ENCODE measurements around the gene TPR. TPM values are rescaled to one million over a fixed set of nuclear protein-coding genes. Genes with fewer than 3 reads are reported as not detected.

Gene TPR
- total RNA-seq, 4 donors from 2014 or later, result 76.3 to 108 (median 87.6) TPM

GRCh38 chr1:186289943-186290545 is 85.0 kb downstream of the TPR start:
- no peak for DNase-seq (ENCODE audit: low spot score in 2 of 2)
- Histone ChIP-seq H3K9me3 (no peaks in the 10 kb centered on the region), H3K4me3 (no peak overlapping the region), H3K27ac (no peak overlapping the region), H3K36me3 (no peaks in the 10 kb centered on the region), H3K4me1 (peaks cover 0 to 6% (median 0%) of the 10 kb centered on the region in 4 donors), H3K27me3 (no peaks in the 10 kb centered on the region)
- WGBS, 2 donors, result 90 to 94% methylated on average over 4 of the region's 4 CpGs
- TF ChIP-seq EP300 (IDR thresholded peaks at IDR 0.05), result no peak

GRCh38 chr1:186286615-186287315 is 88.3 kb downstream of the TPR start:
- peaks cover 0 to 6% (median 0%) of the 10 kb centered on the region in 4 donors for H3K4me1 ChIP-seq
- no peak overlapping the region for H3K27ac ChIP-seq
- WGBS, 2 donors, result 57 to 67% methylated on average over 7 of the region's 7 CpGs
- no peak for TF ChIP-seq CTCF (IDR thresholded peaks at IDR 0.05)
- no peak for TF ChIP-seq POLR2A (IDR thresholded peaks at IDR 0.05)
- TF ChIP-seq EP300 (IDR thresholded peaks at IDR 0.05), result no peak
- no peak overlapping the region for H3K4me3 ChIP-seq
- H3K36me3 ChIP-seq, result no peaks in the 10 kb centered on the region
- H3K9me3 ChIP-seq, result no peaks in the 10 kb centered on the region
- DNase-seq (ENCODE audit: low spot score in 2 of 2), result no peak
- H3K27me3 ChIP-seq, result no peaks in the 10 kb centered on the region

- DNase-seq (ENCODE audit: low spot score in 2 of 2), result no peak
- WGBS, 2 donors, result 67 to 73% methylated on average over 3 of the region's 3 CpGs
- TF ChIP-seq CTCF (IDR thresholded peaks at IDR 0.05) (no peak), POLR2A (IDR thresholded peaks at IDR 0.05) (no peak), EP300 (IDR thresholded peaks at IDR 0.05) (no peak)
- H3K27ac ChIP-seq, result no peak overlapping the region
- no peak overlapping the region for H3K4me3 ChIP-seq
- H3K9me3 ChIP-seq, result no peaks in the 10 kb centered on the region
- H3K36me3 ChIP-seq, result no peaks in the 10 kb centered on the region
- H3K4me1 ChIP-seq, result peaks cover 0 to 6% (median 0%) of the 10 kb centered on the region in 4 donors
- H3K27me3 ChIP-seq, result no peaks in the 10 kb centered on the region
Observed at GRCh38 chr1:186283374-186283773, 91.7 kb downstream of the TPR start.

- H3K4me3 ChIP-seq, result no peak overlapping the region
- H3K9me3 ChIP-seq, result no peaks in the 10 kb centered on the region
- no peaks in the 10 kb centered on the region for H3K27me3 ChIP-seq
- peaks cover 0 to 6% (median 0%) of the 10 kb centered on the region in 4 donors for H3K4me1 ChIP-seq
- TF ChIP-seq CTCF (IDR thresholded peaks at IDR 0.05), result no peak
- no peak for TF ChIP-seq EP300 (IDR thresholded peaks at IDR 0.05)
- no peak for TF ChIP-seq POLR2A (IDR thresholded peaks at IDR 0.05)
- H3K27ac ChIP-seq, result no peak overlapping the region
- DNase-seq (ENCODE audit: low spot score in 2 of 2), result no peak
- 81 to 83% methylated on average over 8 of the region's 8 CpGs for WGBS, 2 donors
- no peaks in the 10 kb centered on the region for H3K36me3 ChIP-seq
Observed at GRCh38 chr1:186282466-186282865, 92.6 kb downstream of the TPR start.

- no peak for TF ChIP-seq CTCF (IDR thresholded peaks at IDR 0.05)
- TF ChIP-seq POLR2A (IDR thresholded peaks at IDR 0.05), result no peak
- TF ChIP-seq EP300 (IDR thresholded peaks at IDR 0.05), result no peak
- 64 to 73% methylated on average over 2 of the region's 2 CpGs for WGBS, 2 donors
Observed at GRCh38 chr1:186275822-186276221, 99.2 kb downstream of the TPR start.

More at GRCh38 chr1:186275822-186276221, 99.2 kb downstream of the TPR start:
- no peak for DNase-seq (ENCODE audit: low spot score in 2 of 2)
- no peak overlapping the region for H3K27ac ChIP-seq
- H3K36me3 ChIP-seq, result no peaks in the 10 kb centered on the region
- no peak overlapping the region for H3K4me3 ChIP-seq
- H3K9me3 ChIP-seq, result no peaks in the 10 kb centered on the region
- no peaks in the 10 kb centered on the region for H3K27me3 ChIP-seq
- H3K4me1 ChIP-seq, result no peaks in the 10 kb centered on the region

Data from tibial nerve (tissue), 4 donors.